ENCODE measurements around the gene PARVA. TPM values are rescaled to one million over a fixed set of nuclear protein-coding genes. Genes with fewer than 3 reads are reported as not detected.

PARVA gene
- total RNA-seq, 1 donor from 2014 or later = 106 TPM

GRCh38 chr11:12403997-12404350 lies 26.6 kb downstream of the PARVA start:
- no peaks in the 10 kb centered on the region for H3K27me3 Mint-ChIP-seq (ENCODE audit: low read depth, unreplicated experiment)
- peaks cover 98% of the 10 kb centered on the region for H3K79me2 ChIP-seq (ENCODE audit: insufficient read depth, low read length)
- peak overlapping the region; percentile 13 for H3K4me3 ChIP-seq (ENCODE audit: insufficient read depth, low read depth, low read length)
- peaks cover 43% of the 10 kb centered on the region for H4K20me1 ChIP-seq (ENCODE audit: insufficient read depth, low read length)
- no peaks in the 10 kb centered on the region for H3K9me3 Mint-ChIP-seq (ENCODE audit: unreplicated experiment)
- H3K4me2 ChIP-seq (ENCODE audit: low read length) = peak overlapping the region; percentile 78
- no peak for TF ChIP-seq CTCF (IDR thresholded peaks at IDR 0.05; ENCODE audit: insufficient read depth, low read depth, low read length)
- TF ChIP-seq EZH2 (IDR thresholded peaks at IDR 0.05; ENCODE audit: insufficient read depth, low read length) = no peak
- peak; percentile 40 for DNase-seq (ENCODE audit: low read depth)
- no peak overlapping the region for H3K27ac Mint-ChIP-seq (ENCODE audit: unreplicated experiment)
- no peak for FAIRE-seq
- H2AFZ ChIP-seq (ENCODE audit: low read depth, low read length) = no peak overlapping the region
- H3K36me3 Mint-ChIP-seq (ENCODE audit: low read depth, unreplicated experiment) = peaks cover 4% of the 10 kb centered on the region
- no peaks in the 10 kb centered on the region for H3K9me3 ChIP-seq (ENCODE audit: insufficient read depth, low read depth, low read length)
- no peaks in the 10 kb centered on the region for H3K27me3 ChIP-seq (ENCODE audit: insufficient read depth, low read length)
- peak overlapping the region; percentile 79 for H3K27ac ChIP-seq (ENCODE audit: low read depth, low read length)
- no peaks in the 10 kb centered on the region for H3K36me3 ChIP-seq (ENCODE audit: insufficient read depth, low read length)
- peaks cover 34% of the 10 kb centered on the region for H3K4me1 Mint-ChIP-seq (ENCODE audit: low read depth, unreplicated experiment)
- no peak overlapping the region for H3K4me3 Mint-ChIP-seq (ENCODE audit: unreplicated experiment)
- H3K4me1 ChIP-seq (ENCODE audit: insufficient read depth, low read length) = peaks cover 35% of the 10 kb centered on the region
- peak overlapping the region; percentile 56 for H3K9ac ChIP-seq (ENCODE audit: low read length)

GRCh38 chr11:12404436-12404835 lies 27.1 kb downstream of the PARVA start:
- Histone ChIP-seq H3K9ac (ENCODE audit: low read length) (no peak overlapping the region), H3K4me1 (ENCODE audit: insufficient read depth, low read length) (peaks cover 38% of the 10 kb centered on the region), H3K4me3 (ENCODE audit: insufficient read depth, low read depth, low read length) (no peak overlapping the region), H3K4me2 (ENCODE audit: low read length) (peak overlapping the region; percentile 78), H2AFZ (ENCODE audit: low read depth, low read length) (no peak overlapping the region), H3K36me3 (ENCODE audit: insufficient read depth, low read length) (no peaks in the 10 kb centered on the region), H3K79me2 (ENCODE audit: insufficient read depth, low read length) (peaks cover 98% of the 10 kb centered on the region), H4K20me1 (ENCODE audit: insufficient read depth, low read length) (peaks cover 43% of the 10 kb centered on the region), H3K9me3 (ENCODE audit: insufficient read depth, low read depth, low read length) (no peaks in the 10 kb centered on the region), H3K27me3 (ENCODE audit: insufficient read depth, low read length) (no peaks in the 10 kb centered on the region), H3K27ac (ENCODE audit: low read depth, low read length) (no peak overlapping the region)
- FAIRE-seq = no peak
- TF ChIP-seq CTCF (IDR thresholded peaks at IDR 0.05; ENCODE audit: insufficient read depth, low read depth, low read length) (no peak), EZH2 (IDR thresholded peaks at IDR 0.05; ENCODE audit: insufficient read depth, low read length) (no peak)
- peaks cover 6% of the 10 kb centered on the region for H3K36me3 Mint-ChIP-seq (ENCODE audit: low read depth, unreplicated experiment)
- H3K9me3 Mint-ChIP-seq (ENCODE audit: unreplicated experiment) = no peaks in the 10 kb centered on the region
- H3K4me3 Mint-ChIP-seq (ENCODE audit: unreplicated experiment) = no peak overlapping the region
- H3K27ac Mint-ChIP-seq (ENCODE audit: unreplicated experiment) = no peak overlapping the region
- no peaks in the 10 kb centered on the region for H3K27me3 Mint-ChIP-seq (ENCODE audit: low read depth, unreplicated experiment)
- peaks cover 38% of the 10 kb centered on the region for H3K4me1 Mint-ChIP-seq (ENCODE audit: low read depth, unreplicated experiment)
- no peak for DNase-seq (ENCODE audit: low read depth)

GRCh38 chr11:12408156-12408770 lies 30.9 kb downstream of the PARVA start:
- TF ChIP-seq EZH2 (IDR thresholded peaks at IDR 0.05; ENCODE audit: insufficient read depth, low read length) (no peak), CTCF (IDR thresholded peaks at IDR 0.05; ENCODE audit: insufficient read depth, low read depth, low read length) (no peak)
- H3K4me3 ChIP-seq (ENCODE audit: insufficient read depth, low read depth, low read length) = no peak overlapping the region
- no peaks in the 10 kb centered on the region for H3K27me3 Mint-ChIP-seq (ENCODE audit: low read depth, unreplicated experiment)
- H3K4me2 ChIP-seq (ENCODE audit: low read length) = no peak overlapping the region
- H2AFZ ChIP-seq (ENCODE audit: low read depth, low read length) = no peak overlapping the region
- H3K27ac ChIP-seq (ENCODE audit: low read depth, low read length) = no peak overlapping the region
- no peaks in the 10 kb centered on the region for H3K9me3 ChIP-seq (ENCODE audit: insufficient read depth, low read depth, low read length)
- peaks cover 48% of the 10 kb centered on the region for H3K4me1 Mint-ChIP-seq (ENCODE audit: low read depth, unreplicated experiment)
- H4K20me1 ChIP-seq (ENCODE audit: insufficient read depth, low read length) = peaks cover 31% of the 10 kb centered on the region
- no peak overlapping the region for H3K27ac Mint-ChIP-seq (ENCODE audit: unreplicated experiment)
- no peaks in the 10 kb centered on the region for H3K36me3 ChIP-seq (ENCODE audit: insufficient read depth, low read length)
- no peak overlapping the region for H3K9ac ChIP-seq (ENCODE audit: low read length)
- H3K79me2 ChIP-seq (ENCODE audit: insufficient read depth, low read length) = peaks cover 90% of the 10 kb centered on the region
- no peak overlapping the region for H3K4me3 Mint-ChIP-seq (ENCODE audit: unreplicated experiment)
- H3K27me3 ChIP-seq (ENCODE audit: insufficient read depth, low read length) = no peaks in the 10 kb centered on the region
- FAIRE-seq = no peak
- H3K36me3 Mint-ChIP-seq (ENCODE audit: low read depth, unreplicated experiment) = peaks cover 7% of the 10 kb centered on the region
- peaks cover 52% of the 10 kb centered on the region for H3K4me1 ChIP-seq (ENCODE audit: insufficient read depth, low read length)
- DNase-seq (ENCODE audit: low read depth) = peak; percentile 44
- H3K9me3 Mint-ChIP-seq (ENCODE audit: unreplicated experiment) = no peaks in the 10 kb centered on the region

All from astrocyte (in vitro differentiated cells and primary cell).